Astrocyte (in vitro differentiated cells and primary cell): Measurements from ENCODE around the gene CTNNA3. TPM values are rescaled to one million over a fixed set of nuclear protein-coding genes. Genes with fewer than 3 reads are reported as not detected.

ENCODE experiments used
- DNase-seq: peaks from one replicate; pipeline ENCODE4 v3.0.0-alpha.2; 2010; ENCODE audit warnings: low read depth
- FAIRE-seq: peaks from 2 replicates; lab custom pipeline; 2011; peaks lifted over from hg19 to GRCh38; lab: Jason Lieb, UNC
- H2AFZ ChIP-seq: 2 replicates; pipeline ENCODE4 v1.6.0; 2012; ENCODE audit warnings: low read depth, low read length, inconsistent platforms
- H3K27ac ChIP-seq: 2 replicates; pipeline ENCODE4 v1.5.1; 2011; ENCODE audit warnings: low read depth, low read length, inconsistent platforms
- H3K27me3 ChIP-seq: 2 replicates; pipeline ENCODE4 v1.6.0; 2011; ENCODE audit warnings: low read length, inconsistent platforms; ENCODE audit not compliant: insufficient read depth
- H3K36me3 ChIP-seq: 2 replicates; pipeline ENCODE4 v1.5.1; 2011; ENCODE audit warnings: low read length, inconsistent platforms; ENCODE audit not compliant: insufficient read depth
- H3K4me1 ChIP-seq: 2 replicates; pipeline ENCODE4 v1.5.1; 2011; ENCODE audit warnings: low read length, inconsistent platforms; ENCODE audit not compliant: insufficient read depth
- H3K4me2 ChIP-seq: 2 replicates; pipeline ENCODE4 v1.6.0; 2012; ENCODE audit warnings: low read length, inconsistent platforms
- H3K4me3 ChIP-seq: 2 replicates; pipeline ENCODE4 v1.5.1; 2011; ENCODE audit warnings: low read depth, mild to moderate bottlenecking, low read length, inconsistent platforms; ENCODE audit not compliant: insufficient read depth
- H3K79me2 ChIP-seq: 2 replicates; pipeline ENCODE4 v1.6.0; 2012; ENCODE audit warnings: mild to moderate bottlenecking, low read length, inconsistent platforms; ENCODE audit not compliant: insufficient read depth
- H3K9ac ChIP-seq: 2 replicates; pipeline ENCODE4 v1.6.0; 2012; ENCODE audit warnings: mild to moderate bottlenecking, low read length, inconsistent platforms
- H3K9me3 ChIP-seq: 2 replicates; pipeline ENCODE4 v1.5.1; 2012; ENCODE audit warnings: low read depth, mild to moderate bottlenecking, low read length, inconsistent platforms; ENCODE audit not compliant: insufficient read depth
- H4K20me1 ChIP-seq: 2 replicates; pipeline ENCODE4 v1.6.0; 2012; ENCODE audit warnings: low read length, inconsistent platforms; ENCODE audit not compliant: insufficient read depth
- H3K27ac Mint-ChIP-seq: one replicate; pipeline ENCODE4 v1.8.0; 2021; ENCODE audit warnings: mild to moderate bottlenecking, mixed read lengths; ENCODE audit not compliant: unreplicated experiment
- H3K27me3 Mint-ChIP-seq: one replicate; pipeline ENCODE4 v1.8.0; 2021; ENCODE audit warnings: low read depth, mixed read lengths; ENCODE audit not compliant: unreplicated experiment
- H3K36me3 Mint-ChIP-seq: one replicate; pipeline ENCODE4 v1.8.0; 2021; ENCODE audit warnings: low read depth, mixed read lengths; ENCODE audit not compliant: unreplicated experiment
- H3K4me1 Mint-ChIP-seq: one replicate; pipeline ENCODE4 v1.8.0; 2021; ENCODE audit warnings: low read depth, mixed read lengths; ENCODE audit not compliant: unreplicated experiment
- H3K4me3 Mint-ChIP-seq: one replicate; pipeline ENCODE4 v1.8.0; 2021; ENCODE audit warnings: mild to moderate bottlenecking, moderate library complexity, mixed read lengths; ENCODE audit not compliant: unreplicated experiment
- H3K9me3 Mint-ChIP-seq: one replicate; pipeline ENCODE4 v1.8.0; 2021; ENCODE audit warnings: mild to moderate bottlenecking, mixed read lengths; ENCODE audit not compliant: unreplicated experiment
- EZH2 ChIP-seq: IDR thresholded peaks from 2 replicates; pipeline ENCODE4 v1.6.1; 2012; ENCODE audit warnings: mild to moderate bottlenecking, low read length, inconsistent platforms; ENCODE audit not compliant: insufficient read depth
- total RNA-seq: library from RNA; stranded (reverse); gene quantifications from 2 replicates; pipeline ENCODE4 v1.2.1, GENCODE V29; 2021
- TF ChIP-seq, protein P1 (sequence below): IDR thresholded peaks from 2 replicates; pipeline ENCODE4 v1.5.1; 2011; ENCODE audit warnings: low read depth, mild to moderate bottlenecking, inconsistent platforms, low read length, moderate library complexity; ENCODE audit not compliant: insufficient read depth

Gene CTNNA3
- total RNA-seq, 1 donor from 2014 or later: 0.73 TPM

DNA sequence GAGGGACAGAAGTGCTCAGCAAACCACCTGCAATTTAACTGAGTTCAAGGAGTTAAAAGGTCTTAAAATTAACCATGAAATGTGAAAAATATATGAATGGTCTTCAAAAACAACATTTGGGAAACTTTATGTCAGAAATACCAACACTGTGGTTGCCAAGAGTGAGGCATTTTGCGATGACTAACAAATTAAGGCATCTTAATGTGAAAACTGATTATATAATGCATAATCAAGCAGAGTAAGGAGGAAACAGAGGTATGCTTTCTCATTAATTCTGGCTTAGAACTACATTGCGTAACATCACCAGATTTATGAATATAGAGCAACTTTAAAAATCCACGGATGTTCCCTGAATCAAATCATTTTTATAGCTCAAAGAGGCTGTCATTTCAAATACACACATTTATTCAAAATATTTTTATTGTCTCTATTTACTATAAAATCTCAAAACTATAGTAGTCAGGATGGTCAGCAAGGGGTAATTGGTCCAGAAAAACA lies 434.6 kb downstream of the CTNNA3 start:
- no peak for FAIRE-seq
- no peaks in the 10 kb centered on the region for H3K36me3 ChIP-seq
- H3K9me3 ChIP-seq: no peaks in the 10 kb centered on the region
- Mint-ChIP-seq H3K4me1 (no peaks in the 10 kb centered on the region), H3K9me3 (no peaks in the 10 kb centered on the region), H3K27me3 (no peaks in the 10 kb centered on the region), H3K4me3 (no peak overlapping the region), H3K27ac (no peak overlapping the region), H3K36me3 (no peaks in the 10 kb centered on the region)
- H3K4me3 ChIP-seq: no peak overlapping the region
- DNase-seq: no peak
- H3K4me1 ChIP-seq: no peaks in the 10 kb centered on the region
- no peak overlapping the region for H3K4me2 ChIP-seq
- no peak overlapping the region for H2AFZ ChIP-seq
- H4K20me1 ChIP-seq: no peaks in the 10 kb centered on the region
- H3K79me2 ChIP-seq: no peaks in the 10 kb centered on the region
- TF ChIP-seq EZH2: no peak
- TF ChIP-seq, protein P1, sequence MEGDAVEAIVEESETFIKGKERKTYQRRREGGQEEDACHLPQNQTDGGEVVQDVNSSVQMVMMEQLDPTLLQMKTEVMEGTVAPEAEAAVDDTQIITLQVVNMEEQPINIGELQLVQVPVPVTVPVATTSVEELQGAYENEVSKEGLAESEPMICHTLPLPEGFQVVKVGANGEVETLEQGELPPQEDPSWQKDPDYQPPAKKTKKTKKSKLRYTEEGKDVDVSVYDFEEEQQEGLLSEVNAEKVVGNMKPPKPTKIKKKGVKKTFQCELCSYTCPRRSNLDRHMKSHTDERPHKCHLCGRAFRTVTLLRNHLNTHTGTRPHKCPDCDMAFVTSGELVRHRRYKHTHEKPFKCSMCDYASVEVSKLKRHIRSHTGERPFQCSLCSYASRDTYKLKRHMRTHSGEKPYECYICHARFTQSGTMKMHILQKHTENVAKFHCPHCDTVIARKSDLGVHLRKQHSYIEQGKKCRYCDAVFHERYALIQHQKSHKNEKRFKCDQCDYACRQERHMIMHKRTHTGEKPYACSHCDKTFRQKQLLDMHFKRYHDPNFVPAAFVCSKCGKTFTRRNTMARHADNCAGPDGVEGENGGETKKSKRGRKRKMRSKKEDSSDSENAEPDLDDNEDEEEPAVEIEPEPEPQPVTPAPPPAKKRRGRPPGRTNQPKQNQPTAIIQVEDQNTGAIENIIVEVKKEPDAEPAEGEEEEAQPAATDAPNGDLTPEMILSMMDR: no peak
- no peak overlapping the region for H3K9ac ChIP-seq
- H3K27ac ChIP-seq: no peak overlapping the region
- no peaks in the 10 kb centered on the region for H3K27me3 ChIP-seq

DNA sequence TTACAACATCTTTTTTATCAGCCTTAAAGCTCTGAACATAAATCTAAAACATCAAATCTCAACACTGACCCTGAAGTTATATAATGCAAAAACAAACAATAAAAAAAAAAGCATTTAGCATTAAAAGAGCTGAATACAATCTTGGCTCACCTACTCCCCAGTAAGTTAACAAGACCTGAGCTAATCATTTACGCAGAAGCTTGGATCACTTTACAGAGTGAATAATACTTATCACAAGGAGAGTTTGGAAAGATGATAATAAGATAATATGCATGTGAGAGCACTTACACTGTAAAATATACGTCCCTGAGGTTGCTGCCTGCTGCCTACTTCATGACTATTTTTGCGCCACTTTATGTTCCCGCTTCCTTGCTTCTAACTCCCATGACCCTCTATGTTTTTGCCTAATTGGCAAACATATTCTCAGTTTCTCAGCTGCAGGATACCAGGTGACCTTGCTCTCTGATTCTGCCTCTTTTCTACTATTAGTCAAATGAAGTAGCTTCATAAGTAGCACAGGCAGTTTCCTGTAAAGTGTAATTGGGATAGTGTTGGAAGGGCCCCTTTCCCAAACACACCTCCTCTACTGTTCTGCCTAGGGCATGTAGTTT lies 436.6 kb downstream of the CTNNA3 start:
- FAIRE-seq: no peak
- no peaks in the 10 kb centered on the region for H3K79me2 ChIP-seq
- H3K36me3 ChIP-seq: no peaks in the 10 kb centered on the region
- H3K9me3 Mint-ChIP-seq: no peaks in the 10 kb centered on the region
- H3K4me3 Mint-ChIP-seq: no peak overlapping the region
- no peak for TF ChIP-seq EZH2
- TF ChIP-seq, protein P1: no peak
- no peak overlapping the region for H3K27ac ChIP-seq
- H4K20me1 ChIP-seq: no peaks in the 10 kb centered on the region
- H3K4me3 ChIP-seq: no peak overlapping the region
- no peaks in the 10 kb centered on the region for H3K27me3 ChIP-seq
- H3K4me1 Mint-ChIP-seq: no peaks in the 10 kb centered on the region
- no peaks in the 10 kb centered on the region for H3K27me3 Mint-ChIP-seq
- no peak overlapping the region for H3K27ac Mint-ChIP-seq
- H3K4me1 ChIP-seq: no peaks in the 10 kb centered on the region
- no peak for DNase-seq
- no peak overlapping the region for H3K4me2 ChIP-seq
- no peaks in the 10 kb centered on the region for H3K36me3 Mint-ChIP-seq
- no peaks in the 10 kb centered on the region for H3K9me3 ChIP-seq
- H2AFZ ChIP-seq: no peak overlapping the region
- no peak overlapping the region for H3K9ac ChIP-seq

DNA sequence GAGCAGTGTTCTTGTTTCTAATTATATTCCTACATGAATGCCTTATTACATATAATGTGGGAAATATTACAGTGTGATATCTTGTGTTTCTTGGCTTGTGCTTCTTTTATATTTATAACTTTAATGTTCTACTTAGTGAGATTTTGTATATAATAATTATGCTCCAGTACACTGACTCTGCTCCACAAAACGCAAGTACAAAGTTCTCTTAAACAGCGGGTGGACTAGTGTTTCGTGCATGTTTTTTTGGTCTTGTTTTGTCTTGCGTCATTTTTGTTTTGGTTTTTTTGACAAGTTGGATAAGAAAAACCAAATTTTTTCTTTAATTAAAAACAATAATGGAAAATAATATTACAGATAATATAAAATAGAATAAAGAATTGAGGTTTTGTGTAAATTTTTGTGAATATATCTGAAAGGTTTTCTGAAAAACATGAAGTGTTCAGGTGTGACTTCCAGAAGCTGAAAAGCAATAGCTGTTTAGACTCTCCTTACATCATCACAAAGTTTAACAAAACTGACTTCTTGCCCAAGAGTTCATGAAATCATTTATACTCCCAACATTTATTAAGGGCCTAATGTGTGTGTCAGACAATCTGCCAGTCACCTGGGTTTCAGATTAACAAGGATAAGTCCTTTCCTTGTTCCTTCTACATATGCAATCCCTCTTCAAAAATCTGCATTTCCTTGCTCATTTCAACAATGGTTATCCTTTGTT lies 438.4 kb downstream of the CTNNA3 start:
- Mint-ChIP-seq H3K27ac (no peak overlapping the region), H3K9me3 (no peaks in the 10 kb centered on the region), H3K4me3 (no peak overlapping the region), H3K27me3 (no peaks in the 10 kb centered on the region), H3K4me1 (no peaks in the 10 kb centered on the region), H3K36me3 (no peaks in the 10 kb centered on the region)
- Histone ChIP-seq H3K27ac (no peak overlapping the region), H3K27me3 (no peaks in the 10 kb centered on the region), H3K79me2 (no peaks in the 10 kb centered on the region), H3K4me3 (no peak overlapping the region), H3K4me2 (no peak overlapping the region), H4K20me1 (no peaks in the 10 kb centered on the region), H3K36me3 (no peaks in the 10 kb centered on the region), H2AFZ (no peak overlapping the region), H3K9ac (no peak overlapping the region), H3K4me1 (no peaks in the 10 kb centered on the region), H3K9me3 (no peaks in the 10 kb centered on the region)
- FAIRE-seq (no peak), DNase-seq (no peak)
- TF ChIP-seq, protein P1: no peak
- TF ChIP-seq EZH2: no peak
